GM15510 (cell line): ENCODE results near the gene ASZ1.

Source experiments
- POLR2A ChIP-seq: IDR thresholded peaks from 3 replicates; pipeline ENCODE4 v1.6.1; 2011; ENCODE audit warnings: borderline replicate concordance; ENCODE audit not compliant: insufficient read length; ENCODE audit errors: extremely low read depth

ASZ1 gene

GRCh38 chr7:117412390-117412789 lies 14.9 kb downstream of the ASZ1 start:
- TF ChIP-seq POLR2A: no peak

GRCh38 chr7:117411539-117411938 lies 15.8 kb downstream of the ASZ1 start:
- TF ChIP-seq POLR2A: no peak

GRCh38 chr7:117408831-117409230 lies 18.5 kb downstream of the ASZ1 start:
- TF ChIP-seq POLR2A: no peak

GRCh38 chr7:117405519-117405918 lies 21.8 kb downstream of the ASZ1 start:
- no peak for TF ChIP-seq POLR2A

GRCh38 chr7:117403737-117404136 lies 23.6 kb downstream of the ASZ1 start:
- no peak for TF ChIP-seq POLR2A

GRCh38 chr7:117402109-117402508 lies 25.2 kb downstream of the ASZ1 start:
- no peak for TF ChIP-seq POLR2A

GRCh38 chr7:117401293-117402002 lies 25.8 kb downstream of the ASZ1 start:
- TF ChIP-seq POLR2A: no peak

GRCh38 chr7:117399820-117400422 lies 27.4 kb downstream of the ASZ1 start:
- no peak for TF ChIP-seq POLR2A

- no peak for TF ChIP-seq POLR2A
Measured at GRCh38 chr7:117395743-117396142, 31.6 kb downstream of the ASZ1 start.

GRCh38 chr7:117393781-117394180 lies 33.5 kb downstream of the ASZ1 start:
- TF ChIP-seq POLR2A: no peak

GRCh38 chr7:117389871-117390270 lies 37.4 kb downstream of the ASZ1 start:
- TF ChIP-seq POLR2A: no peak

- TF ChIP-seq POLR2A: no peak
Measured at GRCh38 chr7:117386110-117386706, 41.1 kb downstream of the ASZ1 start.

- TF ChIP-seq POLR2A: no peak
Measured at GRCh38 chr7:117385363-117386109, 41.8 kb downstream of the ASZ1 start.

GRCh38 chr7:117384688-117385362 lies 42.5 kb downstream of the ASZ1 start:
- TF ChIP-seq POLR2A: no peak

GRCh38 chr7:117383483-117384189 lies 43.7 kb downstream of the ASZ1 start:
- no peak for TF ChIP-seq POLR2A

GRCh38 chr7:117383046-117383445 lies 44.2 kb downstream of the ASZ1 start:
- TF ChIP-seq POLR2A: no peak
